IMR-90 (cell line): ENCODE results near the gene UGT1A10. TPM values are rescaled to one million over a fixed set of nuclear protein-coding genes. Genes with fewer than 3 reads are reported as not detected.

ENCODE experiments used
- ATAC-seq: fragments of 200-7000 bp; cut with Tn5 transposase; 2 replicates; pipeline ENCODE4 v1.9.1; 2020; ENCODE audit warnings: low read depth, mild to moderate bottlenecking, moderate library complexity
- BruUV-seq: library from RNA; stranded (reverse); fragments of 400-500 nt; replicated peaks from 2 replicates; lab custom pipeline; 2021; lab: Mats Ljungman, UMichigan
- CTCF ChIA-PET: fragments of 300-600 bp; formaldehyde crosslinking; extraction: SDS; loops from one replicate; lab custom pipeline; 2021; ENCODE audit warnings: antibody characterized with exemption; lab: Yijun Ruan, JAX
- POLR2A ChIA-PET: fragments of 300-600 bp; sonication (Branson Sonifier 250); formaldehyde crosslinking; loops from one replicate; lab custom pipeline; 2022; ENCODE audit warnings: antibody characterized with exemption; ENCODE audit not compliant: unreplicated experiment; lab: Charles Lee
- DNase-seq: peaks from one replicate; pipeline ENCODE4 v3.0.0; 2013
- H2AFZ ChIP-seq: replicated peaks from 2 replicates; pipeline ENCODE3; 2013; ENCODE audit warnings: low read length, mild to moderate bottlenecking; ENCODE audit not compliant: poor library complexity
- H2AK5ac ChIP-seq: 2 replicates; pipeline ENCODE4 v1.6.1; 2013; ENCODE audit warnings: low read depth, low read length, inconsistent platforms
- H2AK9ac ChIP-seq: replicated peaks from 2 replicates; pipeline ENCODE3; 2013; ENCODE audit warnings: mild to moderate bottlenecking, low read depth, low read length, moderate library complexity; ENCODE audit not compliant: poor library complexity
- H2BK120ac ChIP-seq: 2 replicates; pipeline ENCODE4 v1.6.1; 2013; ENCODE audit warnings: low read depth, low read length, inconsistent platforms
- H2BK15ac ChIP-seq: 3 replicates; pipeline ENCODE4 v1.6.1; 2013; ENCODE audit warnings: low read depth, low read length, inconsistent platforms
- H2BK20ac ChIP-seq: 2 replicates; pipeline ENCODE4 v1.6.1; 2013; ENCODE audit warnings: low read depth, mild to moderate bottlenecking, inconsistent platforms, low read length, moderate library complexity
- H2BK5ac ChIP-seq: 2 replicates; pipeline ENCODE4 v1.6.1; 2013; ENCODE audit warnings: mild to moderate bottlenecking, low read depth, low read length, inconsistent platforms; ENCODE audit not compliant: poor library complexity, severe bottlenecking
- H3K14ac ChIP-seq: replicated peaks from 2 replicates; pipeline ENCODE4 v1.6.1; 2013; ENCODE audit warnings: low read depth, low read length, inconsistent platforms
- H3K18ac ChIP-seq: 2 replicates; pipeline ENCODE4 v1.6.1; 2013; ENCODE audit warnings: low read depth, low read length, control low read depth
- H3K23ac ChIP-seq: 2 replicates; pipeline ENCODE4 v1.6.1; 2013; ENCODE audit warnings: low read depth, low read length, inconsistent platforms
- H3K27ac ChIP-seq: 2 replicates; pipeline ENCODE4 v1.5.1; 2013; ENCODE audit warnings: mild to moderate bottlenecking, control low read depth, low read length; ENCODE audit not compliant: insufficient read depth
- H3K27me3 ChIP-seq: 2 replicates; pipeline ENCODE4 v1.6.1; 2013; ENCODE audit warnings: low read length; ENCODE audit not compliant: control insufficient read depth, insufficient read depth
- H3K36me3 ChIP-seq: 2 replicates; pipeline ENCODE4 v1.6.1; 2013; ENCODE audit warnings: low read length, mixed read lengths; ENCODE audit not compliant: control insufficient read depth, insufficient read depth
- H3K4ac ChIP-seq: 2 replicates; pipeline ENCODE4 v1.6.1; 2013; ENCODE audit warnings: low read depth, low read length, inconsistent platforms
- H3K4me1 ChIP-seq: 2 replicates; pipeline ENCODE4 v1.6.1; 2013; ENCODE audit warnings: low read length, mixed read lengths; ENCODE audit not compliant: control insufficient read depth, insufficient read depth
- H3K4me2 ChIP-seq: 2 replicates; pipeline ENCODE4 v1.6.1; 2013; ENCODE audit warnings: low read depth, mild to moderate bottlenecking, control low read depth, low read length, moderate library complexity
- H3K4me3 ChIP-seq: 2 replicates; pipeline ENCODE4 v1.5.1; 2013; ENCODE audit warnings: low read depth, mild to moderate bottlenecking, control low read depth, low read length, moderate library complexity; ENCODE audit not compliant: insufficient read depth
- H3K56ac ChIP-seq: 2 replicates; pipeline ENCODE4 v1.6.1; 2013; ENCODE audit warnings: low read length, inconsistent platforms; ENCODE audit not compliant: insufficient read depth; ENCODE audit errors: extremely low read depth
- H3K79me1 ChIP-seq, 2 experiments: 2 replicates each; pipeline ENCODE4 v1.6.1; 2013; ENCODE audit warnings: low read length in 2 of 2, inconsistent platforms in 1 of 2, low read depth in 1 of 2
- H3K9ac ChIP-seq: 2 replicates; pipeline ENCODE4 v1.6.1; 2013; ENCODE audit warnings: low read depth, low read length, control low read depth
- H3K9me1 ChIP-seq: 2 replicates; pipeline ENCODE4 v1.6.1; 2013; ENCODE audit warnings: low read length, inconsistent platforms; ENCODE audit not compliant: insufficient read depth
- H3K9me3 ChIP-seq: 2 replicates; pipeline ENCODE4 v1.6.1; 2013; ENCODE audit warnings: low read length; ENCODE audit not compliant: control insufficient read depth, insufficient read depth
- H4K20me1 ChIP-seq: 2 replicates; pipeline ENCODE4 v1.6.1; 2013; ENCODE audit warnings: low read length, inconsistent platforms; ENCODE audit not compliant: insufficient read depth
- H4K5ac ChIP-seq: 2 replicates; pipeline ENCODE4 v1.6.1; 2013; ENCODE audit warnings: mild to moderate bottlenecking, low read depth, low read length, control low read depth
- H4K8ac ChIP-seq, 2 experiments: 2 replicates each; pipeline ENCODE4 v1.6.1; 2013; ENCODE audit warnings: low read depth in 2 of 2, low read length in 2 of 2, control low read depth in 1 of 2, inconsistent platforms in 1 of 2
- H4K91ac ChIP-seq: 2 replicates; pipeline ENCODE4 v1.6.1; 2013; ENCODE audit warnings: low read depth, low read length, inconsistent platforms; ENCODE audit not compliant: insufficient read depth
- MAFK ChIP-seq: IDR thresholded peaks from 2 replicates; pipeline ENCODE4 v1.6.1; 2012; ENCODE audit warnings: low read depth, low read length, improper control_type of control experiment
- MXI1 ChIP-seq: IDR thresholded peaks from 2 replicates; pipeline ENCODE4 v1.6.1; 2012; ENCODE audit warnings: low read depth, mild to moderate bottlenecking, low read length, moderate library complexity, borderline replicate concordance
- dilution Hi-C: fragments of 300-500 bp; cut with HindIII; formaldehyde crosslinking; loops from one replicate; pipeline ENCODE4 v1.14.3; 2018; ENCODE audit warnings: low sequenced_read_pairs; ENCODE audit not compliant: unreplicated experiment
- in situ Hi-C: fragments of 300-500 bp; cut with MboI; formaldehyde crosslinking; loops from 3 replicates; pipeline ENCODE4 v1.14.3; 2019; ENCODE audit warnings: low sequenced_read_pairs, inconsistent platforms, mixed read lengths
- intact Hi-C: fragments of 100-400 bp; cut with micrococcal nuclease; formaldehyde crosslinking; loops from 2 replicates; pipeline ENCODE4 v1.10.0; 2022
- polyA plus RNA-seq, 3 experiments: library from polyadenylated mRNA; depleted of rRNA; stranded (reverse); fragments of >200 nt; gene quantifications; 2 replicates each; pipeline ENCODE4 v1.2.3, GENCODE V29; 2012; ENCODE audit warnings: low replicate concordance in 1 of 3
- total RNA-seq: library from RNA; depleted of rRNA; stranded (reverse); fragments of >200 nt; gene quantifications from 2 replicates; pipeline ENCODE4 v1.2.3, GENCODE V29; 2012

Gene UGT1A10
- total and polyA plus RNA-seq, 2 of the 4 experiments (the other 2 are of a cell fraction), result not detected

- ChIA-PET CTCF (no interaction called here), POLR2A (no interaction called here)
- Histone ChIP-seq H2BK20ac (no peak overlapping the region), H3K56ac (no peak overlapping the region), H2BK5ac (no peak overlapping the region), H3K4me3 (no peak overlapping the region), H3K36me3 (no peaks in the 10 kb centered on the region), H3K14ac (no peak overlapping the region), H3K27ac (no peak overlapping the region), H3K9me3 (no peaks in the 10 kb centered on the region), H3K27me3 (peaks cover 1% of the 10 kb centered on the region; the same call in 1 of the 2 replicates), H4K20me1 (no peaks in the 10 kb centered on the region), H3K4me2 (no peak overlapping the region), H3K23ac (no peak overlapping the region), H2BK120ac (no peak overlapping the region), H4K91ac (no peak overlapping the region), H3K18ac (no peak overlapping the region), H4K5ac (no peak overlapping the region), H4K8ac (no peak overlapping the region), H2AK9ac (no peak overlapping the region), H3K4ac (no peak overlapping the region), H2AFZ (no peak overlapping the region), H3K4me1 (no peaks in the 10 kb centered on the region), H2BK15ac (no peak overlapping the region), H3K9me1 (no peaks in the 10 kb centered on the region), H3K79me1 (no peaks in the 10 kb centered on the region), H2AK5ac (no peak overlapping the region), H3K9ac (no peak overlapping the region)
- no peak for ATAC-seq
- TF ChIP-seq MXI1, result no peak
- TF ChIP-seq MAFK, result no peak
- in situ Hi-C loops, result no loop called here
- BruUV-seq, result no TSS peak
- dilution Hi-C loops, result no loop called here
- no peak for DNase-seq
- intact Hi-C loops, result no loop called here
Measured at GRCh38 chr2:233639860-233640259, 3.6 kb downstream of the UGT1A10 start.
